GM12891 (cell line): ENCODE data around the gene NASP.

Experiments
- POLR2A ChIP-seq: IDR thresholded peaks from 2 replicates; pipeline ENCODE4 v1.6.1; 2011; ENCODE audit warnings: low read depth, low read length, control low read depth
- POLR2AphosphoS5 ChIP-seq: IDR thresholded peaks from 2 replicates; pipeline ENCODE4 v1.6.1; 2011; ENCODE audit warnings: low read depth, low read length, control low read depth

- TF ChIP-seq POLR2A (no peak), POLR2AphosphoS5 (no peak)
These were observed 42.6 kb upstream of the NASP start for GRCh38 chr1:45541193-45541592.
